ENCODE measurements around the gene CHST14. TPM values are rescaled to one million over a fixed set of nuclear protein-coding genes. Genes with fewer than 3 reads are reported as not detected.

The CHST14 gene
- total and polyA plus RNA-seq, 2 of the 8 experiments (the other 6 are each of a cell fraction or from before 2014, with no cell fraction given), result 13.4 to 20.3 TPM

- H3K27ac ChIP-seq (ENCODE audit: low read depth, low read length), result no peak overlapping the region
- no peak overlapping the region for H3K4me2 ChIP-seq (ENCODE audit: insufficient read depth in 1 of 2, low read depth in 2 of 2, low read length in 2 of 2)
- H3K4me1 ChIP-seq (replicated peaks in 1 of 4; ENCODE audit: control insufficient read depth in 3 of 4, insufficient read depth in 4 of 4, low read length in 3 of 4), result no peaks in the 10 kb centered on the region; a peak in 1 of 7 replicates
- H3K23me2 ChIP-seq (ENCODE audit: low read depth, low read length), result no peaks in the 10 kb centered on the region
- no peak for FAIRE-seq
- H3K18ac ChIP-seq (ENCODE audit: extremely low read depth, low read length), result no peak overlapping the region
- peaks cover 19% of the 10 kb centered on the region for H3K79me1 ChIP-seq (ENCODE audit: low read depth, low read length)
- no peak overlapping the region; the same call in 1 of the 2 replicates for H4K8ac ChIP-seq (ENCODE audit: extremely low read depth, insufficient read depth, low read length)
- H3K14ac ChIP-seq (ENCODE audit: insufficient read length), result no peak overlapping the region
- peaks cover 28 to 73% (median 59%) of the 10 kb centered on the region in 4 experiments for H3K36me3 ChIP-seq (ENCODE audit: control insufficient read depth in 2 of 4, insufficient read depth in 4 of 4, low read length in 3 of 4)
- ChIA-PET POLR2A (ENCODE audit: partially characterized antibody) (interaction anchor here (0.8 to 2.2 kb wide), 2 partner anchors 10 to 254 kb away, joined by 5 to 7 read pairs; no protein-coding TSS in a partner anchor), CTCF (ENCODE audit: partially characterized antibody) (interaction anchor here (0.6 to 1.4 kb wide), 6 partner anchors 9 to 121 kb away, joined by 3 to 4 read pairs (median 3); no protein-coding TSS in a partner anchor)
- no peak overlapping the region for H3K23ac ChIP-seq (ENCODE audit: insufficient read length)
- H2BK5ac ChIP-seq (ENCODE audit: low read depth, low read length), result no peak overlapping the region; the same call in 1 of the 2 replicates
- 85% methylated on average over 14 of the region's 14 CpGs; no CpG with 5 or more reads in 1 of the 2 experiments for WGBS, 2 experiments (ENCODE audit: extremely low coverage in 1 of 2, insufficient coverage in 1 of 2, insufficient read length in 1 of 2, insufficient replicate concordance in 2 of 2, low coverage in 1 of 2, low lambda C conversion rate in 2 of 2, missing lambda C conversion rate in 1 of 2)
- H2AFZ ChIP-seq (ENCODE audit: low read length), result no peak overlapping the region
- no peak for DNase-seq (ENCODE audit: low read depth in 1 of 2, low spot score in 2 of 2)
- no peaks in the 10 kb centered on the region for H3K27me3 ChIP-seq (replicated peaks in 1 of 4; ENCODE audit: control insufficient read depth in 3 of 4, extremely low read depth in 1 of 4, insufficient read depth in 3 of 4, low read length in 3 of 4)
- peaks cover 23 to 27% of the 10 kb centered on the region in 2 experiments for H4K20me1 ChIP-seq (replicated peaks in 1 of 2; ENCODE audit: control insufficient read depth in 1 of 2, insufficient read depth in 2 of 2, low read length in 2 of 2)
- no peaks in the 10 kb centered on the region for H3K9me3 ChIP-seq (ENCODE audit: insufficient read depth in 2 of 2, low read depth in 1 of 2, low read length in 1 of 2)
- no peak overlapping the region for H2BK12ac ChIP-seq (ENCODE audit: low read depth, low read length)
- no peak overlapping the region for H2BK20ac ChIP-seq (ENCODE audit: low read length)
- H4K5ac ChIP-seq (ENCODE audit: insufficient read length, low read depth, low read length), result no peak overlapping the region
- no peak overlapping the region for H3K4ac ChIP-seq (replicated peaks; ENCODE audit: insufficient read length, low read depth, low read length)
- H3K9ac ChIP-seq (replicated peaks in 1 of 4; ENCODE audit: extremely low read depth in 1 of 4, low read depth in 3 of 4, low read length in 3 of 4), result no peak overlapping the region
- no peak overlapping the region for H3K56ac ChIP-seq (replicated peaks; ENCODE audit: insufficient read length, low read depth, low read length)
- no peak overlapping the region for H2BK120ac ChIP-seq (replicated peaks; ENCODE audit: low read depth, low read length)
- no peak overlapping the region for H2AK5ac ChIP-seq (ENCODE audit: low read depth, low read length)
- no peak overlapping the region for H3K4me3 ChIP-seq (ENCODE audit: extremely low read depth in 1 of 4, insufficient read depth in 2 of 4, low read depth in 3 of 4, low read length in 4 of 4)
- no peak overlapping the region for H2BK15ac ChIP-seq (ENCODE audit: low read length)
- H3K79me2 ChIP-seq (ENCODE audit: control insufficient read depth in 1 of 2, insufficient read depth in 2 of 2, low read length in 2 of 2), result peaks cover 0 to 24% of the 10 kb centered on the region in 2 experiments; a peak in 2 of 4 replicates
- H4K91ac ChIP-seq (replicated peaks; ENCODE audit: insufficient read length, low read length), result no peak overlapping the region
- no peak for TF ChIP-seq MAFK (IDR thresholded peaks at IDR 0.05; ENCODE audit: low read depth, low read length)
- no peak for TF ChIP-seq KDM4A (IDR thresholded peaks at IDR 0.05; ENCODE audit: low read depth, low read length, severe bottlenecking)
- no peak for TF ChIP-seq POLR2A (IDR thresholded peaks at IDR 0.05; ENCODE audit: control extremely low read depth in 1 of 2, low read depth in 2 of 2, low read length in 2 of 2)
- no peak for TF ChIP-seq ATF3 (IDR thresholded peaks at IDR 0.05; ENCODE audit: insufficient read depth, low read depth, low read length)
- TF ChIP-seq USF2 (IDR thresholded peaks at IDR 0.05; ENCODE audit: low read length), result no peak
- TF ChIP-seq HDAC2 (IDR thresholded peaks at IDR 0.05; ENCODE audit: borderline replicate concordance in 1 of 2, low read depth in 2 of 2, low read length in 2 of 2), result no peak
- TF ChIP-seq KDM5A (IDR thresholded peaks at IDR 0.05; ENCODE audit: low read length), result no peak
- no peak for TF ChIP-seq ZNF274 (IDR thresholded peaks at IDR 0.05; ENCODE audit: borderline replicate concordance, extremely low read depth, low read length)
- TF ChIP-seq EZH2 (IDR thresholded peaks at IDR 0.05; ENCODE audit: low read depth, low read length, severe bottlenecking), result no peak
Measured at GRCh38 chr15:40463886-40464545, 6.8 kb upstream of the CHST14 start.
